PC-9 (cell line): ENCODE data around the gene OTULINL.

Experiments used
- CTCF ChIP-seq: fragments of 200-600 bp; sonication (generic); conservative IDR thresholded peaks from 2 replicates; pipeline ENCODE4 v1.6.1; 2017; ENCODE audit warnings: mixed run types, antibody characterized with exemption, mild to moderate bottlenecking, moderate library complexity
- EZH2 ChIP-seq: fragments of 200-600 bp; sonication (generic); IDR thresholded peaks from 2 replicates; pipeline ENCODE4 v1.8.0; 2017; ENCODE audit warnings: antibody characterized with exemption, low read depth

- TF ChIP-seq CTCF = no peak
- TF ChIP-seq EZH2 = no peak
Measured at GRCh38 chr5:14614490-14614889, 32.9 kb downstream of the OTULINL start.
